ENCODE results near the gene RRN3.
"Not testable (repeated sequence)": the region's sequence is repeated elsewhere in the genome, so short reads cannot be mapped to it uniquely, and the experiment has no call there.

Gene RRN3

DNA sequence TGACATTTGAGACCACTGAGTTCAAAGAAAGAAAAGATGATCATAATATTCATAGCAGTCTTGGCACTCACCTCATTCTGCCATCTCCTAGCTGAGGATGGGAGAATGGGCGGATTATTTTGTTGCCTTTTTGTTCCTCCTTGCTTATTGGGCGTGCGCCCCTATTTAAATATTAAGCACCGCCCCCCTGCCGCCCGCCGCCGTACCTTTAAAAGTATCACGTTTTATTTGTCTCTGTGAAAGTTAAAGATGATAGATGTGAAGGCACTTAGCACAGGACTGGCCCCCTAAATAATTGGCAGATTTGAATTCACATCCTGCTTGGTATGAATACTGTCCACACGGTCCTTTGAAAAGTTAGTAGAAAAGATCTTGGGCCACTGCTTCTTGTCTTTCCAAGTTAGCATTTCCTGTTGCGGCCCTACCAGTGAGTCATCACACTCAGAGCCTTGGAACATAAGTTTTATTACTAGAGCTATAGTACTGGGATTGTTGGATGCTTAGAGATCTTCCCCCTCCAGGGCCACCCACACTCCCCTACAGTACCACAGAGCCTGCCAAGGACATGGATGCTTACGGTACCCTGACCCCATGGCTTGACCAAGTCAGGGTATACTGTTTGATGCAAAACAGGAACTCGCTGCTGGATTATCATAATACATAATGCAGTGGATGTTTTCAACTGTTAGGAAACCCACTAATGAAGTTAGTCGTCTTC, 68.7 kb downstream of the RRN3 start:
- DNase-seq, result not testable (repeated sequence)

DNA sequence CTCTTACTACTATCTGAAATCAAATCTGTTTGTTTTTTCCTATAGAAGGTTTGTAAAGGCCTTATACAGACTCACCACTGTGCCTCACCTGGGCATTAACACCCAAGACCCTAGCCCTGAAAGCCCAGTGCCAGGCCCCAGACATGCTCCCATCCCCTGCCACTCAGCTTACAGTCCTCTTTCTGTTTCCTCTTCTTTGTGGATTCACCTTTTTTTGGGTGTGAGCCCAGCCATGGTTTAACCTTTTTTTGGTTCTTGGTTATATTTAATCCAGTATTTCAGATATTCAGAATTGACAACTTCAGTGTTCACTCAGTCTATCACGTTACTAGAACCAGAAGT, 69.2 kb downstream of the RRN3 start:
- DNase-seq, result not testable (repeated sequence)

DNA sequence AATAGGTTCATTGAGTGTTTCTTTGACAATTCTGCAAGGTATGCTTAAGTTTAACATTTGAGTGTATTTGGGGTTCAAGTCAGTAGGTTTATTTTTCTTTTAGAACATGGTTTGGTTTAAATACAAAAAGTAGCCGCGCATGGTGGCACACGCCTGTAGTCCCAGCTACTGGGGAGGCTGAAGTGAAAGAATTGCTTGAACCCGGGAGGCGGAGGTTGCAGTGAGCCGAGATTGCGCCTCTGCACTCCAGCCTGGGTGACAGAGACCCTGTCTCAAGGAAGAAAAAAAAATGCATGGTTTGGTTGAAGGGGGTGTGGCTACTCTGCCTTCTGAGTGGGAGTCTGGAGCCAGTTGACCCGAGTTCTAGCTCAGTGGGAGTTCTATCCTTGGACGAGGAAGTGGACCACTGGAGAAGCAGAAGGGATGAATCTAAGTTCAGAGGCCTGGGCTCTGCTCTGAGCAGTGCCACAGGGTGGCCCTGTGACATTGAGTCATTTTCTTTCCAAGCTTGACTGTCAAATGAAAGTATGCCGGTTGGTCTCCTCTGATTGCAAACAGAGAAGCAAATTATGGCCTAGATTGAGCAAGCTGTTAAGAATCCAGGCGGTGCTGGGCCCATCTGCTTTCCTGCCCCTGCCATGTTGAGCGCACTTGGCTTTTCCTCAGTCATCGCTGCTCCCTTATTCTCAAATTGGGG, 70.5 kb downstream of the RRN3 start:
- not testable (repeated sequence) for DNase-seq

DNA sequence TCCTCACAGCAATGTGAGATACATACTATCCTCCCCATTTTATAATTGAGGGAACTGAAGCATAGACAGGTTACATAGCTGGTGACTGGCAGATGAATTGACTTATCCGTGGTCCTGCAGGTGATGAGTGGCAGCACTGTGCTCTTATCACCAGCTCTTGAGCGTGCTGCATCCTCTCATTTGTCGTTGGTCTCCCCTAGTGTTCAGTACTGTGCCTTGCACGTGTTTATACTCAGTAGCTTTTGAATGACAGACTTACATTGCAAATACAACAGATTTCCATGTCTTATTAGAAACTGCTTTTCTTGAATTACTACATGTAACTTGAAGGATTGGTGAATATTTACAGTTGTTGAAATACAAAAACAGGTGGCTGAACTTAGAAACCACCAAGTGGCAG, 71.9 kb downstream of the RRN3 start:
- DNase-seq, result not testable (repeated sequence)

DNA sequence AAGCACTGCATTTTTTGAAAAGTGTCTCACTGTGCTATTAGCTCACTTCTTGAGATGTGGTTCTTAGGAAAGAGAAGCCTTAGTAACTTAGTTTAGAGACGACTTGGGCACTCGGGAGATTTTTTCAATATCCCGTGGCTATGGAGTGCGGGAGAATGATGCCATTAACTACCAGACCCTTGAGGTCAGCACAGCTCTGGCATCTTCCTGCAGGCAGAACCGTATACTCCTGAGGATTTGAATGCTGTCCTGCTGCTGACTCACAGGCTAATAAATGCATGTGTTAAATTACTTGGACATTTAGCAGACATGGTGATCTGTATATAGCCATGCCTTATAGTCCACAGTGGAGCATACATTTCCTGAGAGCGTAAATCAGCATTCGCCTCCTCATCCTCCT, 72.6 kb downstream of the RRN3 start:
- DNase-seq, result not testable (repeated sequence)

DNA sequence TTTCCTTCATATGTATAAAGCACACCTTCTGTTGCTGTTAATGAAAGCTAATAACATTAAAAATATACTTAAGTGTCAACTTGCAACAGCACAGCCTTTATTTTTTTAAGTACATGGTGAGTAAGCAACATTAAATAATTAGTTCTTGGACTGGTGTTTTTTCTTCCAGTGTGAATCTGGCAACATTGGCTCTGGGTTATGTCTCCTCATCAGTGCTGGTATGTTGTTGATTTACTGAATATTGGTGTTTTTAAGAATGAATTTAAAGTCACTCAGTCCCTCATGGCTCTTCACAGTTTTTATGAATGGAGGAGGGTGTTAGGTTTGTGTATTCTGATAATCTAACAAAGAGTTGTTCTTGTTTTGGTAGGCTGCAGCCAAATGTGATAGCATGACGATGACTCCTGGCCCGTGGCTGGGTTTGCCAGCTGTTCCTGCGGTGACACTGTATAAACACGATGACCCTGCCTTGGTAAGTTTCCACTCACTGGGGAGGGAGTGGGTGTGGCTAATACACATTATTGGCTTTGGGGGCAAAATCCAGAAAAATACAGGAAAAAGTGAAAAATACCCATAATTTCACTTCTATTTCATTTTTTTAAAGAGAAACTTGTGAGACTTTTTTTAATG, 77.0 kb downstream of the RRN3 start:
- not testable (repeated sequence) for DNase-seq

DNA sequence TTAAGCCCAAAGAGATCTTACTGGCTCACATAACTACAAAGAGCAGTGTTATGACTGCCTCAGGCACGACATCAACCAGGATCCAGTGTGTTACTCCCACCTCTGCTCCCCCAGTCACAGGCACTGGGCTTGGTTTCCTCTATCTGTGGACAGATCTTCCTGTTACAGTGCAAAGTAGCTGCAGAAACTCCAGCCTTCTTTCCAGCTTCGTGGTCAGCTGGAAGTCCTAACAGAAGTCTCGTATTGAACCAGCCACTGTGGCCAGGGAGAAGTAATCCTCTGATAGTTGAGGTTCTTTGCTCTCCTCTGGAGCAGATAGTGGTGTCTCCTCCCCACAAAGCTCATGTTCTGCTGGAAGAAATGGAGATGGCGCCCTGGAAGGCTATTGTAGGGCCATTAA, 77.7 kb downstream of the RRN3 start:
- DNase-seq, result not testable (repeated sequence)

DNA sequence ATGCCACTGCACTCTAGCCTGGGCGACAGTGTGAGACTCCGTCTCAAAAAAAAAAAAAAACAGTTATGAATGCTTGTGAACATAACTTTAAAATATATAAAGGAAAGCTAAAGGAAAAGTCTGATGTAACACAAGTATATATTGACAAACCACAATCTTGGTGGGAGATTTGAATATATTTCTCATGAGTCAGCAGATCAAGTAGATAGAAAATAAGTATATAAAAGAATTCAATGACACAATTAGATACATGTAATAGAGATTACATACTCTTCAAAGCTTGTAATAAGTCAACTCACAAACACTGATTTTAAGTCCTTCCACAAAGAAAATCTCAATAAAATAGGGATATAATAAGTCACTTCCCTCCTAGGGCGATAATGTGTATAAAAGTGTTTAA, 78.4 kb downstream of the RRN3 start:
- DNase-seq, result not testable (repeated sequence)

DNA sequence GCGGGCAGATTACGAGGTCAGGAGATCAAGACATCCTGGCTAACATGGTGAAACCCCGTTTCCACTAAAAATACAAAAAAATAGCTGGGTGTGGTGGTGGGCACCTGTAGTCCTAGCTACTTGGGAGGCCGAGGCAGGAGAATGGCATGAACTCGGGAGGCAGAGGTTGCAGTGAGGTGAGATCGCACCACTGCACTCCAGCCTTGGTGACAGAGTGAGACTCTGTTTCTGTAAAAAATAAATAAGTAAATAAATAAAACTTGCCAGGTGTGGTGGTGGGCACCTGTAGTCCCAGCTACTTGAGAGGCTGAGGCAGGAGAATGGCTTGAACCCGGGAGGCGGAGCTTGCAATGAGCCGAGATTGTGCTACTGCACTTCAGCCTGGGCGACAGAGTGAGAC, 81.1 kb downstream of the RRN3 start:
- not testable (repeated sequence) for DNase-seq

Data from femur (tissue), 1 donor.